K562 (cell line): Measurements from ENCODE around the gene DZIP3. TPM values are rescaled to one million over a fixed set of nuclear protein-coding genes. Genes with fewer than 3 reads are reported as not detected.

Experiments
- CAMTA2 ChIP-seq: fragments of 250-450 bp; sonication (Bioruptor Pico); conservative IDR thresholded peaks from 2 replicates; pipeline ENCODE4 v1.5.1; 2022
- CBX3 ChIP-seq, 2 experiments: IDR thresholded peaks; 1 replicate in 1 of 2; 2 replicates in 1 of 2; pipeline ENCODE4 v1.6.1; 2012; ENCODE audit warnings: inconsistent platforms in 2 of 2, low read length in 2 of 2, borderline replicate concordance in 1 of 2, control low read depth in 1 of 2
- CREM ChIP-seq: IDR thresholded peaks from 2 replicates; pipeline ENCODE4 v1.6.1; 2014; ENCODE audit warnings: antibody characterized with exemption, low read depth
- EP400 ChIP-seq: fragments of 450-650 bp; IDR thresholded peaks from 2 replicates; pipeline ENCODE4 v1.6.1; 2017; ENCODE audit warnings: antibody characterized with exemption, mild to moderate bottlenecking, moderate library complexity
- EZH2 ChIP-seq: IDR thresholded peaks from 2 replicates; pipeline ENCODE4 v1.6.1; 2012; ENCODE audit warnings: low read depth, mild to moderate bottlenecking, inconsistent platforms, low read length, borderline replicate concordance
- FOXK1 ChIP-seq: sonication (generic); formaldehyde crosslinking; IDR thresholded peaks from 2 replicates; pipeline ENCODE4 v1.8.0; 2022; ENCODE audit warnings: missing genetic modification reagents, mild to moderate bottlenecking, borderline replicate concordance
- HSF4 ChIP-seq: fragments of 250-450 bp; sonication (Bioruptor Pico); IDR thresholded peaks from 2 replicates; pipeline ENCODE4 v2.1.2; 2022; ENCODE audit warnings: mild to moderate bottlenecking, moderate library complexity, borderline replicate concordance
- KAT2B ChIP-seq: IDR thresholded peaks from one replicate; pipeline ENCODE4 v1.6.1; 2012; ENCODE audit warnings: low read depth, mild to moderate bottlenecking, control low read depth, inconsistent platforms, low read length, moderate library complexity
- MEF2D ChIP-seq: conservative IDR thresholded peaks from 2 replicates; pipeline ENCODE4 v1.6.1; 2016; ENCODE audit warnings: low read depth, missing genetic modification characterization, missing compliant biosample characterization
- NRF1 ChIP-seq, 2 experiments: fragments of 450-650 bp; IDR thresholded peaks in 1 of 2; conservative IDR thresholded peaks in 1 of 2; 2 replicates each; pipeline ENCODE4 v1.6.1; 2014; ENCODE audit warnings: mild to moderate bottlenecking in 2 of 2
- POLR3G ChIP-seq: IDR thresholded peaks from 2 replicates; pipeline ENCODE4 v1.6.1; 2011; ENCODE audit not compliant: insufficient read length, insufficient replicate concordance; ENCODE audit errors: extremely low read depth
- POU5F1 ChIP-seq: fragments of 150-350 bp; IDR thresholded peaks from 2 replicates; pipeline ENCODE4 v1.6.1; 2014; ENCODE audit warnings: borderline replicate concordance, low read length, low read depth, mild to moderate bottlenecking; ENCODE audit not compliant: partially characterized antibody
- RHOXF2B ChIP-seq: fragments of 250-450 bp; sonication (Bioruptor Pico); conservative IDR thresholded peaks from 2 replicates; pipeline ENCODE4 v1.5.1; 2021
- SMARCC2 ChIP-seq: fragments of 450-650 bp; IDR thresholded peaks from 2 replicates; pipeline ENCODE4 v1.6.1; 2017; ENCODE audit warnings: antibody characterized with exemption, moderate library complexity, mild to moderate bottlenecking, low read depth
- SMC3 ChIP-seq: conservative IDR thresholded peaks from 2 replicates; pipeline ENCODE4 v1.6.1; 2011; ENCODE audit warnings: low read depth, low read length, improper control_type of control experiment; ENCODE audit not compliant: insufficient read depth
- TEAD4 ChIP-seq, 2 experiments: sonication (generic) in 1 of 2; formaldehyde crosslinking in 1 of 2; IDR thresholded peaks; 2 replicates each; pipeline versions ENCODE4 v1.6.1 to v1.8.0; 2012 to 2022; ENCODE audit warnings: borderline replicate concordance in 1 of 2, inconsistent platforms in 1 of 2, low read length in 1 of 2, mild to moderate bottlenecking in 1 of 2, missing genetic modification reagents in 1 of 2
- ZNF197 ChIP-seq: fragments of 200-800 bp; sonication (Bioruptor generic); IDR thresholded peaks from 2 replicates; pipeline ENCODE4 v1.6.1; 2016; ENCODE audit warnings: low read depth, missing genetic modification characterization, missing compliant biosample characterization
- ZZZ3 ChIP-seq: fragments of 450-650 bp; IDR thresholded peaks from 2 replicates; pipeline ENCODE4 v1.6.1; 2016; ENCODE audit warnings: antibody characterized with exemption, mild to moderate bottlenecking, moderate library complexity
- polyA plus RNA-seq, 8 experiments: library from polyadenylated mRNA; depleted of rRNA in 4 of 8; stranded (reverse) in 5 of 8; unstranded in 3 of 8; fragments of >200 nt; fragmentation: Nextera tagmentation in 2 of 8; fragmentation: Illumina TruSeq in 1 of 8; extraction: Ambion mirVana in 2 of 8; extraction: Trizol in 1 of 8; gene quantifications; 2 replicates each; pipeline versions ENCODE4 v1.2.1 to v1.2.3, GENCODE V29; 2011 to 2014; ENCODE audit warnings: inconsistent platforms in 1 of 8, missing spikeins in 1 of 8
- total RNA-seq, 7 experiments: library from RNA; depleted of rRNA in 6 of 7; stranded (reverse); fragments of >200 nt in 6 of 7; fragmentation: Illumina TruSeq in 2 of 7; extraction: Trizol in 2 of 7; gene quantifications; 2 replicates each; pipeline versions ENCODE4 v1.2.1 to v1.2.3, GENCODE V29; 2011 to 2021; ENCODE audit warnings: low replicate concordance in 1 of 7
- TF ChIP-seq, protein P1 (sequence below): sonication (generic); formaldehyde crosslinking; IDR thresholded peaks from 2 replicates; pipeline ENCODE4 v1.8.0; 2023; ENCODE audit warnings: missing genetic modification reagents, mild to moderate bottlenecking, borderline replicate concordance
- TF ChIP-seq, protein P2 (sequence below): fragments of 450-650 bp; IDR thresholded peaks from 2 replicates; pipeline ENCODE4 v1.6.1; 2016; ENCODE audit warnings: low read depth, mild to moderate bottlenecking, moderate library complexity
- TF ChIP-seq, protein P3 (sequence below): fragments of 450-650 bp; formaldehyde crosslinking; conservative IDR thresholded peaks from 2 replicates; pipeline ENCODE4 v1.4.0; 2022; ENCODE audit warnings: mild to moderate bottlenecking, missing genetic modification characterization

Gene DZIP3
- total and polyA plus RNA-seq, 9 of the 15 experiments (the other 6 are each of a cell fraction or from before 2014, with no cell fraction given): 3.5 to 9.7 (median 5.7) TPM

DNA sequence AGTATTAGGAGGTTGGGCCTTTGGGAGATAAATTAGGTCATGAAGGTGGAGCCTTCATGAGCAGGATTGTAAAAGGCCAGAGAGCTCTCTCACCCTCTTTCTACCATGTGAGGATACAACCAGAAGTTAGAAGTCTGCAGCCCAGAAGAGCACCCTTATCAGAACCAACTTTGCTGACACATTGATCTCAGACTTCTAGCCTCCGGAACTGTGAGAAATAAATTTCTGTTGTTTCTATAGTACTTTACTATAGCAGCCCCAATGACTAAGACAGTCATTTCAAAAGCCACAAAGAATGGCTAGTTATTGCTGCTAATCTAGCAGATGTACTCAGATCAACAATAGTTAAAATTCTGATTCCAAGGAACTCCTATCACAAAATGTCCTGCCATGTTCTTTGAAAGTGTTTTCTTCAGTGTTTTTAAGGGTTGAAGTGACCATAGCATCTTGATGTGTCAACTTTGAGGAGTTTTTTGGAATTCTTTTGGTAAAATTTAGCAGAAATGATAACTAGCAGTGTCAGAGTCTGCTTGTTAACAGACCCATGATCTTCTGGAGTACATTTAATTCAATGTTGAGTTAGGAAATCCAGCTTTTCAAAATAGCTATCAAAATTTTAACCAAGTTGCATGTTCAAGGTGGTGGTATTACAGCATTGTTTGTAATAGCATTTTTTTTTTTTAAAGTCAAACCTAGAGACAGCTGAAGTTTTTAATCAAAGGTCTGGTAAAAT is 10.3 kb downstream of the DZIP3 start (continued):
- TF ChIP-seq, protein P1, sequence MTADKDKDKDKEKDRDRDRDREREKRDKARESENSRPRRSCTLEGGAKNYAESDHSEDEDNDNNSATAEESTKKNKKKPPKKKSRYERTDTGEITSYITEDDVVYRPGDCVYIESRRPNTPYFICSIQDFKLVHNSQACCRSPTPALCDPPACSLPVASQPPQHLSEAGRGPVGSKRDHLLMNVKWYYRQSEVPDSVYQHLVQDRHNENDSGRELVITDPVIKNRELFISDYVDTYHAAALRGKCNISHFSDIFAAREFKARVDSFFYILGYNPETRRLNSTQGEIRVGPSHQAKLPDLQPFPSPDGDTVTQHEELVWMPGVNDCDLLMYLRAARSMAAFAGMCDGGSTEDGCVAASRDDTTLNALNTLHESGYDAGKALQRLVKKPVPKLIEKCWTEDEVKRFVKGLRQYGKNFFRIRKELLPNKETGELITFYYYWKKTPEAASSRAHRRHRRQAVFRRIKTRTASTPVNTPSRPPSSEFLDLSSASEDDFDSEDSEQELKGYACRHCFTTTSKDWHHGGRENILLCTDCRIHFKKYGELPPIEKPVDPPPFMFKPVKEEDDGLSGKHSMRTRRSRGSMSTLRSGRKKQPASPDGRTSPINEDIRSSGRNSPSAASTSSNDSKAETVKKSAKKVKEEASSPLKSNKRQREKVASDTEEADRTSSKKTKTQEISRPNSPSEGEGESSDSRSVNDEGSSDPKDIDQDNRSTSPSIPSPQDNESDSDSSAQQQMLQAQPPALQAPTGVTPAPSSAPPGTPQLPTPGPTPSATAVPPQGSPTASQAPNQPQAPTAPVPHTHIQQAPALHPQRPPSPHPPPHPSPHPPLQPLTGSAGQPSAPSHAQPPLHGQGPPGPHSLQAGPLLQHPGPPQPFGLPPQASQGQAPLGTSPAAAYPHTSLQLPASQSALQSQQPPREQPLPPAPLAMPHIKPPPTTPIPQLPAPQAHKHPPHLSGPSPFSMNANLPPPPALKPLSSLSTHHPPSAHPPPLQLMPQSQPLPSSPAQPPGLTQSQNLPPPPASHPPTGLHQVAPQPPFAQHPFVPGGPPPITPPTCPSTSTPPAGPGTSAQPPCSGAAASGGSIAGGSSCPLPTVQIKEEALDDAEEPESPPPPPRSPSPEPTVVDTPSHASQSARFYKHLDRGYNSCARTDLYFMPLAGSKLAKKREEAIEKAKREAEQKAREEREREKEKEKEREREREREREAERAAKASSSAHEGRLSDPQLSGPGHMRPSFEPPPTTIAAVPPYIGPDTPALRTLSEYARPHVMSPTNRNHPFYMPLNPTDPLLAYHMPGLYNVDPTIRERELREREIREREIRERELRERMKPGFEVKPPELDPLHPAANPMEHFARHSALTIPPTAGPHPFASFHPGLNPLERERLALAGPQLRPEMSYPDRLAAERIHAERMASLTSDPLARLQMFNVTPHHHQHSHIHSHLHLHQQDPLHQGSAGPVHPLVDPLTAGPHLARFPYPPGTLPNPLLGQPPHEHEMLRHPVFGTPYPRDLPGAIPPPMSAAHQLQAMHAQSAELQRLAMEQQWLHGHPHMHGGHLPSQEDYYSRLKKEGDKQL: no peak
- no peak for TF ChIP-seq SMARCC2
- TF ChIP-seq KAT2B: no peak
- no peak for TF ChIP-seq ZZZ3
- TF ChIP-seq EZH2: no peak
- no peak for TF ChIP-seq POLR3G
- TF ChIP-seq, protein P2, sequence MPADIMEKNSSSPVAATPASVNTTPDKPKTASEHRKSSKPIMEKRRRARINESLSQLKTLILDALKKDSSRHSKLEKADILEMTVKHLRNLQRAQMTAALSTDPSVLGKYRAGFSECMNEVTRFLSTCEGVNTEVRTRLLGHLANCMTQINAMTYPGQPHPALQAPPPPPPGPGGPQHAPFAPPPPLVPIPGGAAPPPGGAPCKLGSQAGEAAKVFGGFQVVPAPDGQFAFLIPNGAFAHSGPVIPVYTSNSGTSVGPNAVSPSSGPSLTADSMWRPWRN: no peak
- TF ChIP-seq RHOXF2B (CRISPR knock-in tag): no peak
- no peak for TF ChIP-seq HSF4 (CRISPR knock-in tag)
- no peak for TF ChIP-seq NRF1 (conservative IDR thresholded peaks at IDR 0.05 in 1 of 2, IDR thresholded peaks at IDR 0.05 in 1 of 2)
- TF ChIP-seq CAMTA2 (CRISPR knock-in tag): no peak
- TF ChIP-seq, protein P3, sequence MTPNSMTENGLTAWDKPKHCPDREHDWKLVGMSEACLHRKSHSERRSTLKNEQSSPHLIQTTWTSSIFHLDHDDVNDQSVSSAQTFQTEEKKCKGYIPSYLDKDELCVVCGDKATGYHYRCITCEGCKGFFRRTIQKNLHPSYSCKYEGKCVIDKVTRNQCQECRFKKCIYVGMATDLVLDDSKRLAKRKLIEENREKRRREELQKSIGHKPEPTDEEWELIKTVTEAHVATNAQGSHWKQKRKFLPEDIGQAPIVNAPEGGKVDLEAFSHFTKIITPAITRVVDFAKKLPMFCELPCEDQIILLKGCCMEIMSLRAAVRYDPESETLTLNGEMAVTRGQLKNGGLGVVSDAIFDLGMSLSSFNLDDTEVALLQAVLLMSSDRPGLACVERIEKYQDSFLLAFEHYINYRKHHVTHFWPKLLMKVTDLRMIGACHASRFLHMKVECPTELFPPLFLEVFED (CRISPR knock-in tag): no peak
- no peak for TF ChIP-seq CREM
- TF ChIP-seq MEF2D (tag): no peak
- no peak for TF ChIP-seq SMC3
- TF ChIP-seq FOXK1: no peak
- 0 out of 3 replicates have a peak, but pooled peaks of 1 of the 2 experiments have one; percentile 12 for TF ChIP-seq CBX3 (IDR thresholded peaks at IDR 0.05; ENCODE audit: borderline replicate concordance in 1 of 2, low read length in 2 of 2)
- TF ChIP-seq POU5F1: no peak
- 0 out of 2 replicates have a peak, but pooled peaks have one; percentile 30 for TF ChIP-seq TEAD4 (IDR thresholded peaks at IDR 0.05; ENCODE audit: low read length)
- no peak for TF ChIP-seq TEAD4 (CRISPR knock-in tag; IDR thresholded peaks at IDR 0.05; ENCODE audit: borderline replicate concordance)
- no peak for TF ChIP-seq EP400
- TF ChIP-seq ZNF197 (CRISPR knock-in tag): no peak
